ENCODE results near the gene PRDM11.

PRDM11 gene

GRCh38 chr11:45263773-45264172, 117.3 kb downstream of the PRDM11 start:
- no peak for DNase-seq (ENCODE audit: low read depth)

DNA sequence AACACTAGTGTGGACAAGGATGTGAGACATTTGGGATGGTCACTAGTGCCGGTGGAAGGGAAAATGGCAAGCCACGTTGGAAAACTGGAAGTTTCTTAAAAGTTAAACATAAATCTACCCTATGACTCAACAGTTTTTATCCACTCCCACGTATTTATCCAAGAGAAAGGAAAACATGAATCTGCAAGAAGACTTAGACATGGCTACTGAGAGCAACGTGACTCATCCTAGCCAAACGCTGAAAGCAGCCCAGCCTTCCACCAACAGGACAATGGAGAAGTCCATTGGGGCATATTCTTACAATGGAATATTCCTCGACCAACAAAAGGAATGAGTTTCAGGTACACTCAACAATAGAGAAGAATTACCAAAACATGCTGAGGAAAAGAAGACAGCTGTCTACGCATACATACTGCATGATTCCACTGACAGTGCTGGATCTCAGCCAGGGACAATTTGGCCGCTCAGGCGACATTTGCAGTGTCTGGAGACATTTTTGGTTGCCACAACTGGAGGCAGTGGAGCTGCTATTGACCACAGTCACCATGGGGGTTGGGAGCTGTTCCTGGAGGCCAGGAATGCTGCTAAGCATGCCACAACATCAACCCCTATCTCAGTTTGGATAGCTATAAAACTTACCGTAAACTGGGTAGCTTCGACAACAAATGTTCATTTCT, 118.5 kb downstream of the PRDM11 start:
- no peak for DNase-seq (ENCODE audit: low read depth)

- no peak for DNase-seq (ENCODE audit: low read depth)
Measured at GRCh38 chr11:45265969-45266675, 119.7 kb downstream of the PRDM11 start.

DNA sequence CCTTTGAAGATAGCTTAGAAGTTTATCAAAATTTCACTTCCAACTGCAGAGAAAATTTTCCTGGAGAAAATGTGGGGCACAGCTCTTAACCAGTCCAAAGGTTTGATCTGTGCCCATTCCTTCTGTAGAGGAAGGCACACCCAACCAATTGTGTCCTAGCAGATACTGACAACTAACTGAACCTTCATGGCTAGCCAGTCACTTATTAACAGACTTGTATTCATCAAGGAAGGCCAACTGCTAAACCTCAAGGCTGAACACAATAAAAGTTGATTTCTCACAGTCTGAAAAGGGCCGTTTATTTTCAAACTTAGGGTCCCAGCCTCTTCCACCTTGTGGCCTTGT, 120.2 kb downstream of the PRDM11 start:
- no peak for DNase-seq (ENCODE audit: low read depth)

DNA sequence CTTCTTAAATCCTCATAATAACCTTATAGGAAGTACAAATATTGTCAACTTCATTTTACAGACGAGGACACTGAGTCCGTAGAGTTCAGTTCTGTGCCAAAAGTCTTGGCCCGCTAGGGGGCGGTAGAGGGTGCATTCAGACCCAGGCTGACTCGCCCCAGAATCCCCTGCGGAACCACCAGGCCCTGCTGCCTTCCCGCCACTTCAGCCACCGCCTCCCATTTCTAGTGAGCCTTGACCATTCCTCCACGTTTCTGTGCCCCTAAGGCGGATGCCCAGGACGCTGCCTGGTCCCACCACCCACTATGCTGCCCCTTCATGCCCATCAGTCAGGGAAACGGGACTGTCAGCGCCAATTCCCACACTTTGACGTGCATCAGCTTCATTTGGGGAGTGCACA, 120.6 kb downstream of the PRDM11 start:
- DNase-seq (ENCODE audit: low read depth), result no peak

DNA sequence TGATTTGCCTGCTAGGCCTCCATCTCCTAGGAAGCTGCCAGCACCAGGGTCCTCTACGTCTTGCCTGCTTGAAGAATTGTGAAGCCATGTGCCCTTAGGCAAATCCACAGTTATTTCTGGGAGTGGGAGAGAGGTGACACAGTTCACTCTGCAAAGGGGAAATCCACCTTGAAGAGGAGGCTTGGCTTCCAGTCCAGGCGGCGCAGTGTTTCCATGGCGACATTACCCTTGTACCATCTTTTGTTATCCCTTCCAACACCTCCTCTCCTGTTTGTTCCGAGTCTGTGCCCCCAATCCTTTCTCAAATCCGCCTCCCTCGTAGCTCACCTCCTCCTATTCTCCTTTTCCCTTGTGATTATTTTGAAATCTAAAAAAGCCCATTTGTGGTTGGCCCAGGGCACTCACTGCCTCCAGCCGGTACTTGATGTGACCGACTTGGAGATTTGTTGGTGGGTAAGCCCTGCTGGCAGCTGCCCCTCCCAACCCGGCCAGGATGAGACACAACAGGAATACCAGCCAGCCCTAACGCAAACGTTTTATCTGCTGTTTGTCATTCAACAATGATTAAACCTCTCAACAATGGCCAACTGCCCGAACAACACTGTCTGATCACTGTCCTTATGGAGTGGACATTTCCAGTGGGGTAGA, 121.3 kb downstream of the PRDM11 start:
- no peak for DNase-seq (ENCODE audit: low read depth)

GRCh38 chr11:45269678-45270077, 123.2 kb downstream of the PRDM11 start:
- no peak for DNase-seq (ENCODE audit: low read depth)

DNA sequence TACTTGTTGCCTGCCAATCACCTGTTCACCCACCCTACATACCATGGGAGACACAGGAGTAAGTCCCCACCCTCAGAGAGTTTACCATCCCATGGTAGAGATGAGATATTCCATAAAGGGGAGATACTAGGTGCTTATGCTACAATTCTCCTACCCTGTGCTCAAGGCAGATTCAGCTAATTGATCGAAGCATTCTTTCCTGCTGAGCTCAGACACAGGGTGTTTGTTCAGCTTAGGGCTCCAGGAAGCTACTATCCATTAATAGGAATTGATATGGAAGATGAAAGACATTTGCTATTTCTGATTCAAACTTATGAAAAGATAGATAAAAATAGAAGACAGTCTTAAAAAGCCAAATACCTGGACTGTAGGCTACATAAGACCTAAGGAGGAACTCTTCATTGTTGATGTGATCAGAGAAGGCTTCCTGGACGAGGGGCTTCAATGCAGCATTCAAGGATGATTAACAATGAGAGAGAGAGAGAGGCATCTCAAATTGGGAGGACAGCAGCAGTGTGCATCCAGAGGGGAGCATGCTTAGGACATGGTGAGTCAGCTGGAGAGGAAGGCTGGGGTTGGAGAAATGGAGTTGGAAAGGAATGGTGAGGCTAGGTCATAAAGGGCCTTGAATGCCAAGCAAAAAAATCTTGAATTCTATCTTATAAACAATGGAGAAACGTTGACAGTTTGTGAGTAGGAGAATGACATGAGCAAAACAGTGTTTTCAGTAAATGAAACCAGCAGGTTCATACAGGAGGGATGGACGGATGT, 124.7 kb downstream of the PRDM11 start:
- DNase-seq (ENCODE audit: low read depth), result no peak

GRCh38 chr11:45272701-45273100, 126.3 kb downstream of the PRDM11 start:
- DNase-seq (ENCODE audit: low read depth), result no peak

- DNase-seq (ENCODE audit: low read depth), result no peak
Measured at GRCh38 chr11:45273509-45273908, 127.1 kb downstream of the PRDM11 start.

GRCh38 chr11:45274206-45274605, 127.8 kb downstream of the PRDM11 start:
- no peak for DNase-seq (ENCODE audit: low read depth)

DNA sequence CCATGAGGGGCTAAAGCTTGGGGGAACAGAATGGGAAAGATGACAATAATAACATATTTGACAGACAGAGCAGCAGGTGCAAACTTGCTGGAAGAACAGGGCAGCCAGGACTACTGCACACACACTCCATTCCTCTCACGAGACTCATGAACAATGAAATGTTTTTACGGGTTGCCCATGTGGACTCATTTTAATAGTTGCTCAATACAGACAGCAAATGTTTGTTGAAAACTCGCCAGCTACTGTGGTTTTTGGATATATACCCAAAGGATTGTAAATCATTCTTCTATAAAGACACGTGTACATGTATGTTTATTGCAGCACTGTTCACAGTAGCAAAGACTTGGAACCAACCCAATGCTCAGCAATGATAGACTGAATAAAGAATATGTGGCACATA, 129.4 kb downstream of the PRDM11 start:
- DNase-seq (ENCODE audit: low read depth), result no peak

DNA sequence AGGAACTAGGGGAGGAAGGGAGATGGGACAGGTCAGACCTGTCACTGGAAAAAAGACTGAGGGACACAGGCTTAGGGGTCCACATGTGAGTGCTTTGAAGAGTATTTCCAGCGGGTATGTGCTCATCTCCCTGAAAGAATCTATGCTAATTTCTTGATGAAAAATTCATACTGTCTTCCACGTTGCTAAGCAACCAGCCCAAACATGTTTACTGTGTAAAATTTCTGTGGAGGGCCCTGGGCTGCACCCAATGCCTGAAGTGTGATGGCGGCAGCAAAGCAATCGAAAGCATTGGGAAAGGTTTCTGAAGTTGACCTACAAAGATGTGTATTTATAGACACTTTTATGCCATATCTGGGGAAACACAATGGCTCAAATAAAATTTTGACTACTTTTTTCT, 132.3 kb downstream of the PRDM11 start:
- no peak for DNase-seq (ENCODE audit: low read depth)

GRCh38 chr11:45279645-45280044, 133.2 kb downstream of the PRDM11 start:
- DNase-seq (ENCODE audit: low read depth), result no peak

GRCh38 chr11:45280449-45280848, 134.0 kb downstream of the PRDM11 start:
- no peak for DNase-seq (ENCODE audit: low read depth)

- DNase-seq (ENCODE audit: low read depth), result no peak
Measured at GRCh38 chr11:45282081-45282480, 135.6 kb downstream of the PRDM11 start.
